H9 (cell line): ENCODE results near the gene ZDHHC17. TPM values are rescaled to one million over a fixed set of nuclear protein-coding genes. Genes with fewer than 3 reads are reported as not detected.

ENCODE experiments used
- DNase-seq: peaks from one replicate; pipeline ENCODE4 v3.0.0-alpha.2; 2017
- H2AFZ ChIP-seq: one replicate; pipeline ENCODE4 v1.6.1; 2013; ENCODE audit warnings: mild to moderate bottlenecking, low read length, control low read depth, moderate library complexity
- H2AK5ac ChIP-seq: 2 replicates; pipeline ENCODE4 v1.6.1; 2013; ENCODE audit warnings: low read length, control low read depth, mixed read lengths; ENCODE audit not compliant: insufficient read length
- H2BK120ac ChIP-seq: one replicate; pipeline ENCODE4 v1.6.1; 2013; ENCODE audit warnings: low read depth, mild to moderate bottlenecking, low read length, control low read depth, inconsistent platforms; ENCODE audit not compliant: poor library complexity, severe bottlenecking
- H2BK12ac ChIP-seq: 2 replicates; pipeline ENCODE4 v1.6.1; 2013; ENCODE audit warnings: low read length, control low read depth, mixed read lengths, low read depth; ENCODE audit not compliant: insufficient read length
- H2BK15ac ChIP-seq: 2 replicates; pipeline ENCODE4 v1.6.1; 2013; ENCODE audit warnings: low read depth, low read length, control low read depth
- H2BK20ac ChIP-seq: one replicate; pipeline ENCODE4 v1.6.1; 2013; ENCODE audit warnings: low read depth, mild to moderate bottlenecking, low read length, control low read depth, inconsistent platforms; ENCODE audit not compliant: poor library complexity, severe bottlenecking
- H2BK5ac ChIP-seq: 2 replicates; pipeline ENCODE4 v1.6.1; 2013; ENCODE audit warnings: low read length, control low read depth, mixed read lengths; ENCODE audit not compliant: insufficient read length
- H3K14ac ChIP-seq: 2 replicates; pipeline ENCODE4 v1.6.1; 2013; ENCODE audit warnings: low read length, control low read depth; ENCODE audit not compliant: insufficient read depth
- H3K18ac ChIP-seq: 2 replicates; pipeline ENCODE4 v1.6.1; 2013; ENCODE audit warnings: low read depth, mild to moderate bottlenecking, mixed read lengths, low read length, control low read depth; ENCODE audit not compliant: insufficient read length
- H3K23ac ChIP-seq: 2 replicates; pipeline ENCODE4 v1.6.1; 2013; ENCODE audit warnings: low read length, control low read depth, mixed read lengths, low read depth; ENCODE audit not compliant: insufficient read length
- H3K23me2 ChIP-seq: 2 replicates; pipeline ENCODE4 v1.6.1; 2013; ENCODE audit warnings: low read depth, mild to moderate bottlenecking, mixed read lengths, low read length, control low read depth; ENCODE audit not compliant: insufficient read length, poor library complexity, severe bottlenecking
- H3K27ac ChIP-seq: 2 replicates; pipeline ENCODE4 v1.5.1; 2013; ENCODE audit warnings: low read length, control low read depth, mixed read lengths, low read depth; ENCODE audit not compliant: insufficient read length
- H3K27me3 ChIP-seq: 2 replicates; pipeline ENCODE4 v1.6.1; 2013; ENCODE audit warnings: low read length, control low read depth, inconsistent platforms; ENCODE audit not compliant: insufficient read depth
- H3K4ac ChIP-seq: 2 replicates; pipeline ENCODE4 v1.6.1; 2013; ENCODE audit warnings: low read depth, mild to moderate bottlenecking, control low read depth, inconsistent platforms, low read length, moderate library complexity
- H3K4me1 ChIP-seq: 2 replicates; pipeline ENCODE4 v1.6.1; 2013; ENCODE audit warnings: low read length, control low read depth, inconsistent platforms; ENCODE audit not compliant: insufficient read depth
- H3K4me2 ChIP-seq: 2 replicates; pipeline ENCODE4 v1.6.1; 2013; ENCODE audit warnings: low read length, control low read depth, mixed read lengths; ENCODE audit not compliant: insufficient read length, insufficient read depth
- H3K56ac ChIP-seq: 2 replicates; pipeline ENCODE4 v1.6.1; 2013; ENCODE audit warnings: low read depth, mild to moderate bottlenecking, mixed read lengths, low read length, control low read depth; ENCODE audit not compliant: insufficient read length
- H3K79me1 ChIP-seq: 2 replicates; pipeline ENCODE4 v1.6.1; 2013; ENCODE audit warnings: low read depth, mild to moderate bottlenecking, moderate library complexity, low read length, control low read depth, inconsistent platforms; ENCODE audit not compliant: insufficient read depth, poor library complexity, severe bottlenecking
- H3K79me2 ChIP-seq: 2 replicates; pipeline ENCODE4 v1.6.1; 2013; ENCODE audit warnings: low read length, control low read depth, inconsistent platforms; ENCODE audit not compliant: insufficient read depth
- H3K9ac ChIP-seq: 2 replicates; pipeline ENCODE4 v1.6.1; 2013; ENCODE audit warnings: low read length, control low read depth, mixed read lengths; ENCODE audit not compliant: insufficient read length; ENCODE audit errors: extremely low read depth
- H3K9me3 ChIP-seq: one replicate; pipeline ENCODE4 v1.6.1; 2013; ENCODE audit warnings: low read depth, low read length, inconsistent platforms; ENCODE audit not compliant: control insufficient read depth
- H3T11ph ChIP-seq: one replicate; pipeline ENCODE4 v1.6.1; 2013; ENCODE audit warnings: mild to moderate bottlenecking, low read length, control low read depth, inconsistent platforms
- H4K20me1 ChIP-seq: one replicate; pipeline ENCODE4 v1.6.1; 2013; ENCODE audit not compliant: control insufficient read depth, insufficient read length, insufficient read depth
- H4K5ac ChIP-seq: 2 replicates; pipeline ENCODE4 v1.6.1; 2013; ENCODE audit warnings: low read depth, mild to moderate bottlenecking, mixed read lengths, low read length, control low read depth; ENCODE audit not compliant: insufficient read length
- H4K8ac ChIP-seq: replicated peaks from 2 replicates; pipeline ENCODE4 v1.6.1; 2013; ENCODE audit warnings: low read length, control low read depth, mixed read lengths, low read depth; ENCODE audit not compliant: insufficient read length
- H4K91ac ChIP-seq: 2 replicates; pipeline ENCODE4 v1.6.1; 2013; ENCODE audit warnings: low read depth, mild to moderate bottlenecking, moderate library complexity, mixed read lengths, low read length, control low read depth; ENCODE audit not compliant: insufficient read length
- H3K27ac Mint-ChIP-seq, 3 experiments: 2 replicates in 2 of 3; 3 replicates in 1 of 3; pipeline ENCODE4 v1.8.0; 2020 to 2021; ENCODE audit warnings: mixed read lengths in 3 of 3, mild to moderate bottlenecking in 1 of 3, moderate library complexity in 1 of 3
- H3K27me3 Mint-ChIP-seq: 2 replicates; pipeline ENCODE4 v1.8.0; 2021; ENCODE audit warnings: low read depth, mild to moderate bottlenecking, moderate library complexity, mixed read lengths
- H3K36me3 Mint-ChIP-seq, 3 experiments: 2 replicates in 2 of 3; 3 replicates in 1 of 3; pipeline ENCODE4 v1.8.0; 2020 to 2021; ENCODE audit warnings: low read depth in 3 of 3, mixed read lengths in 3 of 3; ENCODE audit not compliant: insufficient read depth in 1 of 3
- H3K4me1 Mint-ChIP-seq, 2 experiments: 2 replicates each; pipeline ENCODE4 v1.8.0; 2020; ENCODE audit warnings: mixed read lengths in 2 of 2
- H3K4me3 Mint-ChIP-seq, 2 experiments: 2 replicates in 1 of 2; 3 replicates in 1 of 2; pipeline ENCODE4 v1.8.0; 2020 to 2021; ENCODE audit warnings: mild to moderate bottlenecking in 2 of 2, mixed read lengths in 2 of 2, moderate library complexity in 1 of 2
- H3K9me3 Mint-ChIP-seq, 2 experiments: 2 replicates in 1 of 2; 3 replicates in 1 of 2; pipeline ENCODE4 v1.8.0; 2020; ENCODE audit warnings: mild to moderate bottlenecking in 2 of 2, mixed read lengths in 2 of 2, moderate library complexity in 1 of 2
- WGBS: extraction: QIAGEN DNeasy Blood & Tissue Kit; methylation state at CpG from one replicate; pipeline ENCODE4 v1.1.7; 2013; ENCODE audit warnings: missing lambda C conversion rate, low lambda C conversion rate, mixed read lengths; ENCODE audit not compliant: insufficient read length; ENCODE audit errors: extremely low coverage; 5-methylcytosine and 5-hydroxymethylcytosine counted together
- total RNA-seq: library from RNA; stranded (reverse); gene quantifications from 2 replicates; pipeline ENCODE4 v1.2.1, GENCODE V29; 2021
- TF ChIP-seq, protein P1 (sequence below): fragments of 200-600 bp; sonication (generic); conservative IDR thresholded peaks from 3 replicates; pipeline ENCODE4 v1.8.0; 2021; ENCODE audit warnings: antibody characterized with exemption, mild to moderate bottlenecking

Gene ZDHHC17
- total RNA-seq, 1 experiment from 2014 or later, result 32.6 TPM

- H3K27ac Mint-ChIP-seq, result no peak overlapping the region
Observed at GRCh38 chr12:76720068-76720467, 43.8 kb upstream of the ZDHHC17 start.

More at GRCh38 chr12:76720068-76720467, 43.8 kb upstream of the ZDHHC17 start:
- no peaks in the 10 kb centered on the region for H3K23me2 ChIP-seq
- Mint-ChIP-seq H3K36me3 (no peaks in the 10 kb centered on the region), H3K4me1 (peaks cover 18 to 27% of the 10 kb centered on the region in 2 experiments), H3K4me3 (no peak overlapping the region), H3K9me3 (no peaks in the 10 kb centered on the region), H3K27me3 (no peaks in the 10 kb centered on the region)
- no peak overlapping the region for H3T11ph ChIP-seq
- no peak overlapping the region for H2BK12ac ChIP-seq
- no peak overlapping the region for H3K23ac ChIP-seq
- H3K9me3 ChIP-seq, result no peaks in the 10 kb centered on the region
- TF ChIP-seq, protein P1, sequence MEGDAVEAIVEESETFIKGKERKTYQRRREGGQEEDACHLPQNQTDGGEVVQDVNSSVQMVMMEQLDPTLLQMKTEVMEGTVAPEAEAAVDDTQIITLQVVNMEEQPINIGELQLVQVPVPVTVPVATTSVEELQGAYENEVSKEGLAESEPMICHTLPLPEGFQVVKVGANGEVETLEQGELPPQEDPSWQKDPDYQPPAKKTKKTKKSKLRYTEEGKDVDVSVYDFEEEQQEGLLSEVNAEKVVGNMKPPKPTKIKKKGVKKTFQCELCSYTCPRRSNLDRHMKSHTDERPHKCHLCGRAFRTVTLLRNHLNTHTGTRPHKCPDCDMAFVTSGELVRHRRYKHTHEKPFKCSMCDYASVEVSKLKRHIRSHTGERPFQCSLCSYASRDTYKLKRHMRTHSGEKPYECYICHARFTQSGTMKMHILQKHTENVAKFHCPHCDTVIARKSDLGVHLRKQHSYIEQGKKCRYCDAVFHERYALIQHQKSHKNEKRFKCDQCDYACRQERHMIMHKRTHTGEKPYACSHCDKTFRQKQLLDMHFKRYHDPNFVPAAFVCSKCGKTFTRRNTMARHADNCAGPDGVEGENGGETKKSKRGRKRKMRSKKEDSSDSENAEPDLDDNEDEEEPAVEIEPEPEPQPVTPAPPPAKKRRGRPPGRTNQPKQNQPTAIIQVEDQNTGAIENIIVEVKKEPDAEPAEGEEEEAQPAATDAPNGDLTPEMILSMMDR, result no peak
- H2AK5ac ChIP-seq, result no peak overlapping the region
- no peak overlapping the region for H2AFZ ChIP-seq
- H4K5ac ChIP-seq, result no peak overlapping the region
- no peak overlapping the region for H3K18ac ChIP-seq
- no peak overlapping the region for H3K14ac ChIP-seq
- H3K79me2 ChIP-seq, result no peaks in the 10 kb centered on the region
- H4K8ac ChIP-seq, result no peak overlapping the region
- no peak for DNase-seq
- H2BK5ac ChIP-seq, result no peak overlapping the region
- no peak overlapping the region for H2BK15ac ChIP-seq
- peaks cover 8% of the 10 kb centered on the region; the same call in 1 of the 2 replicates for H3K4me1 ChIP-seq
- WGBS, result no CpG with 5 or more reads among the region's 2 CpGs
- H4K91ac ChIP-seq, result no peak overlapping the region
- no peaks in the 10 kb centered on the region for H4K20me1 ChIP-seq
- H3K27ac ChIP-seq, result no peak overlapping the region
- no peaks in the 10 kb centered on the region; the same call in 1 of the 2 replicates for H3K27me3 ChIP-seq
- H3K4ac ChIP-seq, result no peak overlapping the region
- no peak overlapping the region for H3K9ac ChIP-seq
- H2BK20ac ChIP-seq, result no peak overlapping the region
- no peak overlapping the region for H3K4me2 ChIP-seq
- H2BK120ac ChIP-seq, result no peak overlapping the region
- no peaks in the 10 kb centered on the region for H3K79me1 ChIP-seq
- no peak overlapping the region for H3K56ac ChIP-seq
